HG03521 (cell line): Measurements from ENCODE around the gene MAML2.
A peak's percentile ranks its signal among the peaks of the same experiment; 100 is the strongest.

Experiments
- ATAC-seq: cut with Tn5 transposase; IDR thresholded peaks from one replicate; pipeline ENCODE4 v1.9.1; 2021; ENCODE audit warnings: mild to moderate bottlenecking, moderate library complexity; ENCODE audit not compliant: unreplicated experiment

The MAML2 gene

GRCh38 chr11:96215826-96216225 is 127.2 kb downstream of the MAML2 start:
- ATAC-seq: no peak

- peak; percentile 80 for ATAC-seq
These were observed 127.7 kb downstream of the MAML2 start for GRCh38 chr11:96215110-96215782.

- no peak for ATAC-seq
These were observed 128.3 kb downstream of the MAML2 start for GRCh38 chr11:96214777-96215109.

GRCh38 chr11:96213500-96213899 is 129.5 kb downstream of the MAML2 start:
- ATAC-seq: no peak

GRCh38 chr11:96211436-96211835 is 131.6 kb downstream of the MAML2 start:
- no peak for ATAC-seq

GRCh38 chr11:96207459-96208449 is 135.2 kb downstream of the MAML2 start:
- ATAC-seq: no peak

DNA sequence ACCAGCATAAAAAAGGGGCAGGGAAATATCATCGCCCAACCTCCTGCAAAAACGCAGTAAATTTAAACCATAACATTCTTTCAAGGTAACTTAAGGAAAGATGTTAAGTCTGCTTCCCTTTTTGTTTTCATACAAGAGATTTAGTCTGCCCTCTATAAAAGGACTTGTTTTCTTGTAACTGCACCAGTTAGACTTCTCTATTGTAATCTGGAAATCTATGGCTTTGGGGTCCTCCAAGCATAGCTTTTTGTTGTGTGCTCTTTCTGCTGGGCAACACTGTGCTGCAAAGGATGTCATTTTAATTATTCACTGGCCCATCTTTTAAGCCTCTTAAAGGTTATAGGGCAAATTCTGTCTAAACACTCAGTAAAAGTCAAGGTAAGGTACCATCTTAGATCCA is 136.0 kb downstream of the MAML2 start:
- ATAC-seq: no peak

DNA sequence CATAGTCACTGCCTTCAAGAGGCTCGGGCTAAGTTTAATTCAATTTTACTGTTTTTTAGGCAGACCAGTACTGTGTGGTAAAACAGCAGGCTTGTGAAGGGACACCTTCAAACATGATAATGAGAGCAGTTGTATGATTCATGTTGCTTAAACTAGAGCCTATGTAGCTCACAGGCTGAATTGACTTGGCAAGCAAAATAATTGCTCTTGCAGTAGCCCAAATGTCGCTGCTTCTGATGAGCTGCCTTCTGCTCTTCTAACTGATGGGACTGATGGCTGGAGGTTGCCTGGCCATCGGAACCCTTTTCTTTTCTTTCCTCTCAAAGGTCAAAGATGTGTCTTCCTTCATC is 137.6 kb downstream of the MAML2 start:
- no peak for ATAC-seq

GRCh38 chr11:96204721-96205459 is 138.1 kb downstream of the MAML2 start:
- no peak for ATAC-seq

- ATAC-seq: no peak
These were observed 138.7 kb downstream of the MAML2 start for GRCh38 chr11:96204366-96204659.

DNA sequence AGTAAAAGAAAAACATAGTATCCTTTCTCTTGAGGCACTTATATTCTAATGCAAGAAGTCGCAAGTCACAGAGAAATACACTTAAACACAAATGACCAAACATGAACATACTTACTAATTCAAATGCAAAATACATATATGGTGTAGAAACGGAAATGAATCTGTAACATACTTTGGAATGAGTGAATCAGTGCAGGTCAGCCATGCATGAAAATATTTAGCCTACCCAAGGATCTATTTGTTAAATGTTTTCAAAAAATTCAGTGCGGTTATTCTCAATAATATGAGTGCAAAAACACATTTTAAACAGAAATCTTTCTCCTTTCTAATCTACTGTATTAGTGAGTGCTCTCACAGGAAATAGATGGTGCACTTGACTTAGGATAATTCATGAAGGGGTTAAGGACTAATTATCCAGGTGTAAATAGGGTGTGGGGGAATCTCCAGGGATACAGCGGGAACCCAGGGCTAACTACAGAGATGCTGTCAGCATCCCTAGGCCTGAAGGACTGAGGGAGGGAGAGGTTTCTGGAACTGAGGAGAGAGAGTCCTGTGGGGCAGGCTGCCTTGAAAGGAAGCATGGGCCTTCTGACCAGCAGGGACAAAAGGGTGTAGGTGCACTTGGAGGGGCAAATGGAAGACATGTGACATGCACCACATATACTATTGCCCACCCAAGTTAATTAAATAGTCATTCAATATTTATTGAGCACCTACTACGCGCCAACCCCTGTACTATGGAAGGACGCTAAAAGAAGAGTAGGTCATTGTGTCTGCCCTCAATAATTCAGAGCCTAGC is 139.2 kb downstream of the MAML2 start:
- ATAC-seq: no peak

DNA sequence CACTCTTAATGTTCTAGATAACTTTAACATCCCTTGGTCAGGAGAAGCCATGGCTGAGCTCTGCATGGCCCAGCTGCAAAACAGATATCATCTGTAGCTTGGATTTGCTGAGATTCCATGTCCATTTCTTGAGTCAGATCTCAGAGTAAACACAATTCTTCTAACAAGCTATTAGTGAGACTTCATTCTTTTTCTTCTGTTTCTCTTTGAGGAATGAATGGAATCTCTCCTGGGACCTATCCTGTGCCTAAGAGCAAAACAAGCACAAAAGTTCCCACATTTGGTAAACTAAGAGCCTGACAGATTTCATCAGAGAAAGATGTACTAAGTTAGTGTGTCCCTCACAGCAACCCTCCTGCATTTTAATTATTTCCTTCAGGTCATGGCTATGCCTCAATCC is 142.8 kb downstream of the MAML2 start:
- no peak for ATAC-seq

DNA sequence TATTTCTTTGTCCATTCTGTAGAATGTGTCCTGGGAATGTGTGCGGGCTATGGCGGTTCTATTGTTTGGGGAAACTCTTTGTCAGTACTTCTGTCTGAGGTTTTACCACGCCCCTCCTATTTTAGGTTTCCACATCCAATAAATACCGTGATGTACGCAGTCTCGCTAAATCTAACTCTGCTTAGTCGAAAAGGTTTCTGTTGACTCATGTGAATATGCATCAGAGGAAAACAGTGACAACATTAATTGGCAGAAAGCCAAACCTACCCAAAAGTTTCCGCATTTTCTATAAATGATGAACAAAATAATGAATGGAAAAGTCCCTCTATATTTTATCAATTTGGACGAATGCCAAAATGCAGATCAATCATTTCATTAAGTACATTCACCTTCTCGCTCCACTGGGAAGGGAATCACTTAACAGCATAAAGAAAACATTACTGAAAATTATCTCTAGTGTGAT is 143.4 kb downstream of the MAML2 start:
- ATAC-seq: no peak

DNA sequence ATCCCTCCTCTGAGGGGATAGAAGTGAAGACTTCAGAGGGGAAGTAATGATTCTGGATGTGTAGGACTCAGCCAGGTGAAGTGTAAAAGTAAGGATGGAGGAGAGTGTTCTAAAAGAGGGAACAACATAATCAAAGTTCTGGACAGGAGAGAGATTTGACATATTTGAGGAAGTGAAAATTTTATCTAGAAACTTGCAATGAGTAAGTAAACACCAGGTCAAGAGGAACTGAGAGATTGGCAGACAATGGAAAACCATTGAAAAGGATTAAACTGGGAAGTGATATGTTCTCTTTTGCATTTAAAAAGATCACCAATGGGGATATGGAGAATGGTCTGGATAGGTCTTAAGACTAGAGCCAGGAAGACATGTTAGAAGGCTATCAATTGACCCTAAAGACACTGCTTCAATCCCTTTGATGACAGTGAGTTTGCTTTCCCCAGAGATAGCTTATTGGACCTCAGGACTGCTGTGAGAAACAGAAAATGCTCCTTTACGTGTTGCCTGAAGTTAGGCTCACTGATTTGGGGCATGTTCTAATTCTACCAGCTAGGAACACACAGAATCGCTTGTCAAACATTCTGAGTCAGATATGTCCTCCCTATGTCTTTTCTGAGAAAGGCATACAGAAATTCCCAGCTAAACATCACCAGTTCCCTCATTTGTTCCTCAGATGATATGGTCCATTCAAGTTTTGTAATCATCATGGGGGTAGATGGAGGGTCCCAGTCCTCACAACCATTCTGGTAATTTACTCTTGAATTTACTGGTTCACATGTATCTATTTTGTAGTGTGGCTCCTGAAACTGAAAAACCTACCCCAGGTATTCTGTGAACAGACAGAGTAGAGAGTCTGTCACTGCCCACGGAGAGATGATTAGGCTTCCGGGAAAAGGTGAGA is 144.9 kb downstream of the MAML2 start:
- peak; percentile 66 for ATAC-seq

GRCh38 chr11:96197103-96197502 is 145.9 kb downstream of the MAML2 start:
- no peak for ATAC-seq

DNA sequence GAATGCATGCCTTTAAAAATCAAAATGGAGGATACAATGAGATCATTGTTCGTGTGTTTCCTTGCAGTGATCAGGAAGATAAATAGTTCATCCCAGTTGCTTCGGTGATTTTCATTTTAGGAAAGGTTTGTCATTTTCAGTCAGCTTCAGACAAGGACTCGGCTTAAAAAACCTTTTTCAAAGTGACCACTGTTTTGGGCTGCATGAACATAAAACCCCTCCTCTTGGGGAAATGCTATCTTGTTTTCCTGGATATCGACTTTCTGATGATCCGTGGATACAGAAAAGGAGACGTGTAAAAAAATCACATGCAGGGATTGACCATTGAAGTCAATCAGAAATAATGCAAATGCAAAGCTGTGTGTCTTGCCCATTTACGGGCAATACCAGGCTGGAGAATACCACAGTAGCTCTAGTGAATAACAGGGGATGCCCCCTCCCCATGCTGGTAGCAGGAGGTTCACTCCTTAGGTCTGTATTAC is 146.8 kb downstream of the MAML2 start:
- no peak for ATAC-seq

DNA sequence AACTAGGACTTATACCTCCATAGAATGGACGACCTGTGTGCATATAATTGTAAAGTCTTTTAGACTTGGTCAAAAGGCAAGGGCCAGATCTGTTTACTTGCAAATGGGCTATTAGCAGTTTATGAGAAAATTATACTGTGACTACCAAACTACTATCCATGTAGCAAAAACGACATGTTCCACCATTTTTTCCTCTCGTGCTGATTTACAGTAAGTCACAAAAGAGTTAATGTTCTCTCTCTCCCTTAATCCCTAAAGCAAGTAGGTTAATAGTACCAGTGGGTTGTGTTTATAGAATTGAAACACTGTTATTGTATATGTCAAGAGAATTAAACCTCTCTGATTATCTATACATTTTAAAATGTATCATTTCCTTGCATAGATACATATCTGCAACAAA is 147.3 kb downstream of the MAML2 start:
- ATAC-seq: no peak

- ATAC-seq: no peak
These were observed 148.2 kb downstream of the MAML2 start for GRCh38 chr11:96194581-96195374.
